ENCODE results near the gene MSH5. TPM values are rescaled to one million over a fixed set of nuclear protein-coding genes. Genes with fewer than 3 reads are reported as not detected.
A peak's percentile ranks its signal among the peaks of the same experiment; 100 is the strongest.

MSH5 gene
- total RNA-seq, 6 donors from 2014 or later, result 7.3 to 52.4 (median 13.1) TPM

GRCh38 chr6:31717499-31718222 lies 22.1 kb upstream of the MSH5 start:
- Histone ChIP-seq H3K9me3 (no peaks in the 10 kb centered on the region), H3K4me1 (peaks cover 0 to 13% (median 2%) of the 10 kb centered on the region in 4 donors), H3K27ac (peak overlapping the region in 1 of 4 donors; percentile 30), H3K36me3 (no peaks in the 10 kb centered on the region), H3K27me3 (no peaks in the 10 kb centered on the region), H3K4me3 (no peak overlapping the region)
- 61 to 79% methylated on average over 10 of the region's 10 CpGs for WGBS, 2 donors
- DNase-seq, result peak in 1 of 2 donors; percentile 39
- TF ChIP-seq POLR2A (IDR thresholded peaks at IDR 0.05), result no peak
- no peak for TF ChIP-seq CTCF (IDR thresholded peaks at IDR 0.05)
- no peak for TF ChIP-seq POLR2AphosphoS5 (IDR thresholded peaks at IDR 0.05)
- no peak for TF ChIP-seq EP300 (IDR thresholded peaks at IDR 0.05)
- no peak for ATAC-seq (ENCODE audit: low FRiP score in 2 of 2)

- Histone ChIP-seq H3K36me3 (no peaks in the 10 kb centered on the region), H3K4me3 (no peak overlapping the region), H3K27me3 (no peaks in the 10 kb centered on the region), H3K9me3 (no peaks in the 10 kb centered on the region), H3K4me1 (peaks cover 0 to 13% (median 2%) of the 10 kb centered on the region in 4 donors), H3K27ac (peak overlapping the region in 1 of 4 donors; percentile 65)
- ATAC-seq (ENCODE audit: low FRiP score in 2 of 2), result no peak
- WGBS, 2 donors, result 58 to 74% methylated on average over 1 of the region's 1 CpG
- TF ChIP-seq CTCF (IDR thresholded peaks at IDR 0.05), result no peak
- peak in 1 of 4 donors; percentile 9 for TF ChIP-seq EP300 (IDR thresholded peaks at IDR 0.05)
- TF ChIP-seq POLR2A (IDR thresholded peaks at IDR 0.05), result no peak
- TF ChIP-seq POLR2AphosphoS5 (IDR thresholded peaks at IDR 0.05), result peak in 1 of 2 donors; percentile 21
- peak in 1 of 2 donors; percentile 65 for DNase-seq
Observed at GRCh38 chr6:31718265-31718664, 21.5 kb upstream of the MSH5 start.

GRCh38 chr6:31719001-31719400 lies 20.8 kb upstream of the MSH5 start:
- TF ChIP-seq CTCF (IDR thresholded peaks at IDR 0.05) (no peak), POLR2AphosphoS5 (IDR thresholded peaks at IDR 0.05) (no peak), POLR2A (IDR thresholded peaks at IDR 0.05) (no peak)
- DNase-seq, result peak in 1 of 2 donors; percentile 34
- 80 to 88% methylated on average over 6 of the region's 6 CpGs for WGBS, 2 donors
- Histone ChIP-seq H3K27ac (peak overlapping the region in 2 of 4 donors; percentile 35 to 65), H3K36me3 (no peaks in the 10 kb centered on the region), H3K27me3 (no peaks in the 10 kb centered on the region), H3K4me3 (no peak overlapping the region), H3K9me3 (no peaks in the 10 kb centered on the region), H3K4me1 (peaks cover 0 to 13% (median 2%) of the 10 kb centered on the region in 4 donors)
- no peak for ATAC-seq (ENCODE audit: low FRiP score in 2 of 2)

- 69 to 80% methylated on average over 5 of the region's 5 CpGs for WGBS, 2 donors
- TF ChIP-seq POLR2AphosphoS5 (IDR thresholded peaks at IDR 0.05), result no peak
- no peak for TF ChIP-seq POLR2A (IDR thresholded peaks at IDR 0.05)
- TF ChIP-seq EP300 (IDR thresholded peaks at IDR 0.05), result no peak
- TF ChIP-seq CTCF (IDR thresholded peaks at IDR 0.05), result no peak
- H3K9me3 ChIP-seq, result no peaks in the 10 kb centered on the region
- no peaks in the 10 kb centered on the region for H3K27me3 ChIP-seq
- no peaks in the 10 kb centered on the region for H3K36me3 ChIP-seq
- H3K4me3 ChIP-seq, result no peak overlapping the region
- H3K4me1 ChIP-seq, result peaks cover 0 to 13% (median 3%) of the 10 kb centered on the region in 4 donors
- DNase-seq, result no peak
- ATAC-seq (ENCODE audit: low FRiP score in 2 of 2), result no peak
- H3K27ac ChIP-seq, result no peak overlapping the region
Observed at GRCh38 chr6:31720196-31720770, 19.5 kb upstream of the MSH5 start.
